Measurements from ENCODE around the gene IFT27.

The IFT27 gene

DNA sequence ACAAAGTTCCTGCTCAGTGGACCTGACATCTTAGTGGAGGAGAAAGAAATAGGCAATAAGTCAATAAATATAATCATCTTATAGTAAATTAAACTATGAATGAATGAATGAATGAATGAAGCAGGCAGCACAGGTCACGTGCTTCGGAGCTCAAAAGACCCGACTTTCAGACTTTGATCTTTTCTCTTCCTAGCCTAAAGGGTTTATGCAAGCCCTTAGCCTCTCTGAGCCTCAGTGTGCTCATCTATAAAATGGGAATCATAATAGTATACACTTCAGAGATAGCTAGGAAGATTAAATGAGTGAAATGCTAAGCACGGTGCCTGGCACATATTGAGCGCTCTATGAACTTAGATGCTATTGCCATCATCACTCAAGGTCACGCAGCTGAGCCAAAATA, 33.4 kb upstream of the IFT27 start:
- no peak overlapping the region for H3K4me3 ChIP-seq (ENCODE audit: low read depth, low read length)
- DNase-seq (ENCODE audit: low read depth, low spot score): no peak
- TF ChIP-seq, protein P1, sequence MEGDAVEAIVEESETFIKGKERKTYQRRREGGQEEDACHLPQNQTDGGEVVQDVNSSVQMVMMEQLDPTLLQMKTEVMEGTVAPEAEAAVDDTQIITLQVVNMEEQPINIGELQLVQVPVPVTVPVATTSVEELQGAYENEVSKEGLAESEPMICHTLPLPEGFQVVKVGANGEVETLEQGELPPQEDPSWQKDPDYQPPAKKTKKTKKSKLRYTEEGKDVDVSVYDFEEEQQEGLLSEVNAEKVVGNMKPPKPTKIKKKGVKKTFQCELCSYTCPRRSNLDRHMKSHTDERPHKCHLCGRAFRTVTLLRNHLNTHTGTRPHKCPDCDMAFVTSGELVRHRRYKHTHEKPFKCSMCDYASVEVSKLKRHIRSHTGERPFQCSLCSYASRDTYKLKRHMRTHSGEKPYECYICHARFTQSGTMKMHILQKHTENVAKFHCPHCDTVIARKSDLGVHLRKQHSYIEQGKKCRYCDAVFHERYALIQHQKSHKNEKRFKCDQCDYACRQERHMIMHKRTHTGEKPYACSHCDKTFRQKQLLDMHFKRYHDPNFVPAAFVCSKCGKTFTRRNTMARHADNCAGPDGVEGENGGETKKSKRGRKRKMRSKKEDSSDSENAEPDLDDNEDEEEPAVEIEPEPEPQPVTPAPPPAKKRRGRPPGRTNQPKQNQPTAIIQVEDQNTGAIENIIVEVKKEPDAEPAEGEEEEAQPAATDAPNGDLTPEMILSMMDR (IDR thresholded peaks at IDR 0.05; ENCODE audit: low read depth, low read length): no peak
- in situ Hi-C loops (cut with HindIII; ENCODE audit: low sequenced_read_pairs): no loop called here

DNA sequence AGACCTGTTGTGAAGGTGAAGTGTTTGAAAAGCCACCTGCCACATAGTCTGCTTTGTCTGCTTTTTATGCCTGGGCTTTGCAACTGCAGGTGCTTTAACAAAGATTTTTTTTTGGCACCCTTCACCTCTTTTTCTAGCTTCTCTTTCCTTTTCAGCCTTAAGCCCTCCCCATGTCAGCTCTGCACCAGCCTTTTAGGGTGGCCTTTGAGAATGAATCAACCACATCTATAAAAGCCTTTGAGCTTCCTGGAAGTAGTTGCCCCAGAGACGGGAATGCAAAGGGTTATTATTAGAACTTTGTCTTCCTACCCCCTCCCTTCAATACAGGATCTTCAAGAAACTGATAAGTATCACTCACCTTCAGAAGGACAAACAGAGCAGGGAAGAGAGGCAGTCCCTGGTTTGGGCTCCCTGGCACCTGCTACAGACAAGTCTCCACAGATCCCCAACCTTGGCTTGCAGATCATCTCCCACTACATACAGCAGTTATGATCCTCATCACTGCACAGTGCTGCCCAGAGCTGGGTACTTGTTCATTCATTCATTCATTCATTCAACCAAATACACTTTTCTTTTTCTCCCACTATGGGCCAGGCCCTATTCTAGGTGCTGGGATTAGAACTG, 32.9 kb upstream of the IFT27 start:
- no peak for DNase-seq (ENCODE audit: low read depth, low spot score)
- TF ChIP-seq, protein P1 (IDR thresholded peaks at IDR 0.05; ENCODE audit: low read depth, low read length): no peak
- H3K4me3 ChIP-seq (ENCODE audit: low read depth, low read length): no peak overlapping the region
- in situ Hi-C loops (cut with HindIII; ENCODE audit: low sequenced_read_pairs): no loop called here

GRCh38 chr22:36807627-36808026, 31.7 kb upstream of the IFT27 start:
- TF ChIP-seq, protein P1 (IDR thresholded peaks at IDR 0.05; ENCODE audit: low read depth, low read length): no peak
- in situ Hi-C loops (cut with HindIII; ENCODE audit: low sequenced_read_pairs): no loop called here
- no peak overlapping the region for H3K4me3 ChIP-seq (ENCODE audit: low read depth, low read length)
- DNase-seq (ENCODE audit: low read depth, low spot score): no peak

DNA sequence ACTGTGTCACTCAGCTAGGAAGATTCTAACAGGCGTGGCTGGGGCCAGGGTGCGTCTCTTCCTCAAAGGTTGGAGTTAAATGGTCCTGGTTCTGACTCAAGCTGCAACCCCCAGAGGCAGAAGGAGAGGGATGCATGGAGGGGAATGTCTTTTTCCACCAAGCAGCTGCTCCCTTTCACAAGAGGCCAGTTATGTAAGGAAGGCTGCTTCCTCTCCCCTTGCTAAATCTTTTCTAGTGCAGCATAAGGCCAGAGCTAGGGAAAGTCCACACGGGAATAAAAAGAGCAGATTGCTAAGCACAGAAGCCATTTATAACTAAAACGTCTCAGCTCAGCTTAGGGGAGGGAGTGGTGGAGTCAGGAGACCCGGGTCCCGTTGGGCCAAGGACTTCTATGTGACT, 30.9 kb upstream of the IFT27 start:
- no peak overlapping the region for H3K4me3 ChIP-seq (ENCODE audit: low read depth, low read length)
- DNase-seq (ENCODE audit: low read depth, low spot score): no peak
- TF ChIP-seq, protein P1 (IDR thresholded peaks at IDR 0.05; ENCODE audit: low read depth, low read length): no peak
- in situ Hi-C loops (cut with HindIII; ENCODE audit: low sequenced_read_pairs): no loop called here

DNA sequence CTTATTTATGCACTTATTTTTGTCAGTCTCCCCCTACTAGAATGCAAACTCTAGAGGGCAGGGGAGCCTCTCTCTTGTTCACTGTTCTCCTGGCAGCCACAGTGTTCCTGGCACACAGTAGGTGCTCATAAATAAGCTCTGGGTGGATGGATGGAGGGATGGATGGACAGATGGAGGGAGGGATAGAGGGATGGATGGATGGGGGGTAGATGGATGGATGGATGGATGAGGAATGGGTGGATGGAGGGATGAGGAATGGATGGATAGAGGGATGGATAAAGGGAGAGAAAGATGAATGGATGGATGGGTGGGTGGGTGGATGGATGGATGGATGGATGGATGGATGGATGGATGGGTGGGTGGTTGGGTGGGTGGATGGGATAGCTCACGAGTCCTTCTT, 27.4 kb upstream of the IFT27 start:
- TF ChIP-seq, protein P1 (IDR thresholded peaks at IDR 0.05; ENCODE audit: low read depth, low read length): no peak
- no peak for DNase-seq (ENCODE audit: low read depth, low spot score)
- H3K4me3 ChIP-seq (ENCODE audit: low read depth, low read length): no peak overlapping the region
- in situ Hi-C loops (cut with HindIII; ENCODE audit: low sequenced_read_pairs): no loop called here

GRCh38 chr22:36798674-36799066, 22.8 kb upstream of the IFT27 start:
- in situ Hi-C loops (cut with HindIII; ENCODE audit: low sequenced_read_pairs): no loop called here
- no peak overlapping the region for H3K4me3 ChIP-seq (ENCODE audit: low read depth, low read length)
- TF ChIP-seq, protein P1 (IDR thresholded peaks at IDR 0.05; ENCODE audit: low read depth, low read length): no peak
- no peak for DNase-seq (ENCODE audit: low read depth, low spot score)
